SK-N-SH (cell line): ENCODE data around the gene MIDN.

Source experiments
- CHD2 ChIP-seq: fragments of 150-350 bp; IDR thresholded peaks from 2 replicates; pipeline ENCODE4 v1.6.1; 2018; ENCODE audit warnings: low read length; ENCODE audit not compliant: partially characterized antibody
- CTCF ChIP-seq: fragments of 200-600 bp; sonication (generic); IDR thresholded peaks from 2 replicates; pipeline ENCODE4 v1.6.1; 2017; ENCODE audit warnings: antibody characterized with exemption, mild to moderate bottlenecking, moderate library complexity
- EP300 ChIP-seq, 2 experiments: IDR thresholded peaks; 2 replicates each; pipeline versions ENCODE4 v1.4.0 to v1.6.1; 2012; ENCODE audit warnings: borderline replicate concordance in 1 of 2, low read depth in 1 of 2, low read length in 1 of 2
- JUND ChIP-seq: IDR thresholded peaks from 2 replicates; pipeline ENCODE4 v1.4.0; 2012
- NRF1 ChIP-seq: IDR thresholded peaks from 2 replicates; pipeline ENCODE4 v1.6.1; 2012; ENCODE audit warnings: low read depth, mild to moderate bottlenecking, low read length
- POLR2AphosphoS5 ChIP-seq: IDR thresholded peaks from 2 replicates; pipeline ENCODE4 v1.6.1; 2012; ENCODE audit warnings: low read depth, low read length
- TCF12 ChIP-seq: IDR thresholded peaks from 2 replicates; pipeline ENCODE4 v1.4.0; 2012

GRCh38 chr19:1304197-1304924 is 56.0 kb downstream of the MIDN start:
- TF ChIP-seq CTCF (no peak), JUND (no peak), EP300 (IDR thresholded peaks at IDR 0.05; ENCODE audit: borderline replicate concordance in 1 of 2, low read depth in 1 of 2, low read length in 1 of 2) (no peak), NRF1 (no peak), POLR2AphosphoS5 (no peak), CHD2 (no peak), TCF12 (no peak)
